ENCODE data around the gene KLHL11. TPM values are rescaled to one million over a fixed set of nuclear protein-coding genes. Genes with fewer than 3 reads are reported as not detected.
"Not testable (repeated sequence)": the region's sequence is repeated elsewhere in the genome, so short reads cannot be mapped to it uniquely, and the experiment has no call there.

The KLHL11 gene
- total and polyA plus RNA-seq, 8 donors: 0.43 to 26.4 (median 3.0) TPM

- TF ChIP-seq POLR2AphosphoS5 (IDR thresholded peaks at IDR 0.05) (no peak), POLR2A (IDR thresholded peaks at IDR 0.05) (no peak)
- TF ChIP-seq, protein P1, sequence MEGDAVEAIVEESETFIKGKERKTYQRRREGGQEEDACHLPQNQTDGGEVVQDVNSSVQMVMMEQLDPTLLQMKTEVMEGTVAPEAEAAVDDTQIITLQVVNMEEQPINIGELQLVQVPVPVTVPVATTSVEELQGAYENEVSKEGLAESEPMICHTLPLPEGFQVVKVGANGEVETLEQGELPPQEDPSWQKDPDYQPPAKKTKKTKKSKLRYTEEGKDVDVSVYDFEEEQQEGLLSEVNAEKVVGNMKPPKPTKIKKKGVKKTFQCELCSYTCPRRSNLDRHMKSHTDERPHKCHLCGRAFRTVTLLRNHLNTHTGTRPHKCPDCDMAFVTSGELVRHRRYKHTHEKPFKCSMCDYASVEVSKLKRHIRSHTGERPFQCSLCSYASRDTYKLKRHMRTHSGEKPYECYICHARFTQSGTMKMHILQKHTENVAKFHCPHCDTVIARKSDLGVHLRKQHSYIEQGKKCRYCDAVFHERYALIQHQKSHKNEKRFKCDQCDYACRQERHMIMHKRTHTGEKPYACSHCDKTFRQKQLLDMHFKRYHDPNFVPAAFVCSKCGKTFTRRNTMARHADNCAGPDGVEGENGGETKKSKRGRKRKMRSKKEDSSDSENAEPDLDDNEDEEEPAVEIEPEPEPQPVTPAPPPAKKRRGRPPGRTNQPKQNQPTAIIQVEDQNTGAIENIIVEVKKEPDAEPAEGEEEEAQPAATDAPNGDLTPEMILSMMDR (IDR thresholded peaks at IDR 0.05): no peak
- Histone ChIP-seq H3K4me3 (peak within 1 kb of the TSS; percentile 73 to 99 (median 88)), H3K27me3 (no peaks in the 10 kb centered on the region), H3K27ac (peak within 1 kb of the TSS in 3 of 5 donors; percentile 68 to 88 (median 86)), H3K9me3 (no peaks in the 10 kb centered on the region), H3K36me3 (peaks cover 0 to 8% (median 4%) of the 10 kb centered on the region in 4 donors), H3K4me1 (peaks cover 5 to 22% (median 19%) of the 10 kb centered on the region in 4 donors)
- no peak for DNase-seq
- intact Hi-C loops (cut with DNase I; ENCODE audit: low total_unique reads): no loop called here
- WGBS, 5 donors: 95 to 97% (median 96%) methylated on average over 14 to 15 of the region's 15 CpGs
Observed at GRCh38 chr17:41837761-41838538, 27.3 kb downstream of the KLHL11 start, which contains the start of gene KLHL10. Gene KLHL10, plus strand, starts transcription at chr17:41837825. Its CDS starts 108 bp downstream, at chr17:41837933.

DNA sequence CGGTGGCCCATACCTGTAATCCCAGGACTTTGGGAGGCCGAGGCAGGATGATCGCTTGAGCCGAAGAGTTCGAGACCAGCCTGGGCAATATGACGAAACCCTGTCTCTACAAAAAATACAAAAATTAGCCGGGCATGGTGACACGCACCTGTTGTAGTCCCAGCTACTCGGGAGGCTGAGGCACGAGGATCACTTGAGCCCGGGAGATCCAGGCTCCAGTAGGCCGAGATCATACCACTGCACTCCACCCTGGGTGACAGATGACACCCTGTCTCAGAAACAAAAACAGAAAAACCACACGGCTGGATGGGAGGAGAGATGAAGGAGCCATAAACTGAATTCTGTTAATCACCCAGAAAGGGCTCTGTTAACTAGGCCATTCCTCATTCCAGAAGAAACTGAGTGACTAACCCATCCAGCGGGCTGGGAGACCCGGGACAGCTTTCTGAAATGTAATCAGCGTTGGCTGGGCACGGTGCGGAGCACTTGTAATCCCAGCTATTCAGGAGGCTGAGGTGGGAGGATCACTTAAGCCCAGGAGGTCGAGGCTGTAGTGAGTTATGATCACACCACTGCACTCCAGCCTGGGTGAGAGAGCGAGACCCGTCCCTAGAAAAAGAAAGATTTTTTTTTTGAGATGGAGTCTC lies 28.6 kb downstream of the KLHL11 start:
- TF ChIP-seq POLR2AphosphoS5 (IDR thresholded peaks at IDR 0.05) (no peak), POLR2A (IDR thresholded peaks at IDR 0.05) (no peak), EP300 (IDR thresholded peaks at IDR 0.05) (no peak)
- TF ChIP-seq, protein P1 (IDR thresholded peaks at IDR 0.05): no peak
- no peaks in the 10 kb centered on the region for H3K27me3 ChIP-seq
- H3K9me3 ChIP-seq: no peaks in the 10 kb centered on the region
- 38 to 48% (median 45%) methylated on average over 21 of the region's 21 CpGs for WGBS, 5 donors
- peaks cover 5 to 22% (median 19%) of the 10 kb centered on the region in 4 donors for H3K4me1 ChIP-seq
- H3K36me3 ChIP-seq: peaks cover 8 to 20% (median 15%) of the 10 kb centered on the region in 4 donors
- intact Hi-C loops (cut with DNase I; ENCODE audit: low total_unique reads): no loop called here
- DNase-seq: no peak
- H3K27ac ChIP-seq: peak overlapping the region in 4 of 5 donors; percentile 68 to 88 (median 83)
- peak overlapping the region; percentile 73 to 99 (median 88) for H3K4me3 ChIP-seq

GRCh38 chr17:41835800-41836549 lies 29.2 kb downstream of the KLHL11 start, which contains the start of gene NT5C3B:
Gene NT5C3B, minus strand, starts transcription at chr17:41836232. Its CDS starts 39 bp downstream, at chr17:41836193.
- H3K27ac ChIP-seq: peak within 1 kb of the TSS; percentile 68 to 88 (median 80)
- no peaks in the 10 kb centered on the region for H3K9me3 ChIP-seq
- no peaks in the 10 kb centered on the region for H3K27me3 ChIP-seq
- peaks cover 9 to 27% (median 22%) of the 10 kb centered on the region in 4 donors for H3K36me3 ChIP-seq
- WGBS, 5 donors: 0 to 2% (median 1%) methylated on average over 15 to 72 of the region's 72 CpGs
- TF ChIP-seq POLR2AphosphoS5 (IDR thresholded peaks at IDR 0.05) (peak in 2 of 3 donors; percentile 58 to 61), POLR2A (IDR thresholded peaks at IDR 0.05) (no peak)
- H3K4me3 ChIP-seq: peak within 1 kb of the TSS; percentile 73 to 99 (median 88)
- DNase-seq: peak; percentile 67 to 86
- peaks cover 5 to 22% (median 19%) of the 10 kb centered on the region in 4 donors for H3K4me1 ChIP-seq
- intact Hi-C loops (cut with DNase I; ENCODE audit: low total_unique reads): no loop called here

DNA sequence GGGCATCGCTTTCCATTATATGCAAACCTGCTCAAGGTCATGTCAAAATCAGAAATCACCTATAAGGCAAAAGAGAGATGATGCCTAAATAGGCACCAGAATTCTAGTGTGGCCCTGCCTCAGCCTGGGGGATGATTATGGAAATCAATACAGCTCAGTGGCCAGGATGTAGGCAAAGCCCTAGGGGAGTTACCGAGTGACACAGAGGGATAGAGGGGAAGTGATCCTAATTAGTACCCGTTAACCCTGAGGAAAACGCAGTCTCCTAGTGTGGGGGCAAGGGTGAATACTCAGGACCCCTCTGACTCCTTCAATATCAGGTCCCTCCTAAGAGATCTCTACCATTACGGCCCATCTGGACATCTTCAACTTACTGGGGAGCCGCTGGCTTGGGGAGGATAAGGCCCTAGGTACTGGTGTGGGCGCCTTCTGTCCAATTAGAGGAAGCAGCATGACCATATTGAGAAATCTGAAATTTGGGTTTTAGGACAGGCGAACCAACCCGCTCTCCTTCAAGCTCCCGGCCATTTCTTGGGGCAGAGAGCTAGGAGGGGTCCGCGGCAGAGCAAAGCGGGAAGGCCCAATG lies 29.9 kb downstream of the KLHL11 start:
- Histone ChIP-seq H3K27me3 (no peaks in the 10 kb centered on the region), H3K36me3 (peaks cover 9 to 34% (median 28%) of the 10 kb centered on the region in 4 donors), H3K9me3 (no peaks in the 10 kb centered on the region), H3K4me1 (peaks cover 5 to 22% (median 19%) of the 10 kb centered on the region in 4 donors), H3K4me3 (peak overlapping the region; percentile 73 to 99 (median 88)), H3K27ac (peak overlapping the region; percentile 68 to 88 (median 80))
- intact Hi-C loops (cut with DNase I; ENCODE audit: low total_unique reads): no loop called here
- TF ChIP-seq POLR2AphosphoS5 (IDR thresholded peaks at IDR 0.05): no peak
- no peak for TF ChIP-seq EP300 (IDR thresholded peaks at IDR 0.05)
- TF ChIP-seq, protein P1 (IDR thresholded peaks at IDR 0.05): no peak
- DNase-seq: no peak
- WGBS, 5 donors: 15 to 20% (median 17%) methylated on average over 12 to 13 of the region's 13 CpGs

GRCh38 chr17:41829961-41830360 lies 35.3 kb downstream of the KLHL11 start:
- 74 to 88% (median 84%) methylated on average over 10 of the region's 10 CpGs for WGBS, 5 donors
- H3K27ac ChIP-seq; intact Hi-C loops (cut with DNase I; ENCODE audit: low total_unique reads); H3K9me3 ChIP-seq; DNase-seq; H3K4me3 ChIP-seq; H3K27me3 ChIP-seq: not testable (repeated sequence)
- Histone ChIP-seq H3K36me3 (peaks cover 27 to 87% (median 82%) of the 10 kb centered on the region in 4 donors), H3K4me1 (peaks cover 0 to 15% (median 10%) of the 10 kb centered on the region in 4 donors)
